Myocyte (in vitro differentiated cells): ENCODE measurements around the gene KRT15. TPM values are rescaled to one million over a fixed set of nuclear protein-coding genes. Genes with fewer than 3 reads are reported as not detected.
"Not testable (repeated sequence)": the region's sequence is repeated elsewhere in the genome, so short reads cannot be mapped to it uniquely, and the experiment has no call there.

Source experiments
- DNase-seq: peaks from one replicate; pipeline ENCODE4 v3.0.0-alpha.2; 2012; ENCODE audit warnings: low read depth
- total RNA-seq: library from RNA; depleted of rRNA; stranded (reverse); fragments of >200 nt; gene quantifications from 2 replicates; pipeline ENCODE4 v1.2.3, GENCODE V29; 2014

KRT15 gene
- total RNA-seq, 1 donor from 2014 or later = not detected

GRCh38 chr17:41544935-41545334, 26.2 kb upstream of the KRT15 start:
- no peak for DNase-seq

GRCh38 chr17:41544491-41544892, 25.8 kb upstream of the KRT15 start:
- DNase-seq = no peak

- not testable (repeated sequence) for DNase-seq
These were observed 24.1 kb upstream of the KRT15 start for GRCh38 chr17:41542786-41543185.

- DNase-seq = no peak
These were observed 23.7 kb upstream of the KRT15 start for GRCh38 chr17:41542357-41542756.

- DNase-seq = no peak
These were observed 22.4 kb upstream of the KRT15 start for GRCh38 chr17:41540921-41541625.

- DNase-seq = no peak
These were observed 21.4 kb upstream of the KRT15 start for GRCh38 chr17:41539979-41540701.

- DNase-seq = no peak
These were observed 20.4 kb upstream of the KRT15 start for GRCh38 chr17:41539071-41539492.

GRCh38 chr17:41538565-41538991, 19.9 kb upstream of the KRT15 start:
- peak; percentile 33 for DNase-seq

GRCh38 chr17:41537990-41538389, 19.3 kb upstream of the KRT15 start:
- no peak for DNase-seq

GRCh38 chr17:41537614-41537954, 18.9 kb upstream of the KRT15 start:
- DNase-seq = no peak

GRCh38 chr17:41536741-41537613, 18.3 kb upstream of the KRT15 start:
- DNase-seq = no peak

GRCh38 chr17:41535764-41536481, 17.2 kb upstream of the KRT15 start:
- DNase-seq = no peak

- no peak for DNase-seq
These were observed 16.3 kb upstream of the KRT15 start for GRCh38 chr17:41534899-41535546.

GRCh38 chr17:41533613-41534012, 14.9 kb upstream of the KRT15 start:
- no peak for DNase-seq

GRCh38 chr17:41532947-41533570, 14.4 kb upstream of the KRT15 start:
- no peak for DNase-seq

- no peak for DNase-seq
These were observed 13.3 kb upstream of the KRT15 start for GRCh38 chr17:41531993-41532392.

- DNase-seq = no peak
These were observed 11.7 kb upstream of the KRT15 start for GRCh38 chr17:41530062-41531048.

- DNase-seq = no peak
These were observed 10.8 kb upstream of the KRT15 start for GRCh38 chr17:41529491-41529915.

GRCh38 chr17:41528959-41529353, 10.3 kb upstream of the KRT15 start:
- DNase-seq = no peak
